GM21367 (cell line): ENCODE measurements around the gene LRRIQ1.

Source experiments
- ATAC-seq: cut with Tn5 transposase; IDR thresholded peaks from one replicate; pipeline ENCODE4 v1.9.1; 2021; ENCODE audit not compliant: unreplicated experiment

LRRIQ1 gene

GRCh38 chr12:85279449-85280164, 243.5 kb downstream of the LRRIQ1 start:
- ATAC-seq: no peak

DNA sequence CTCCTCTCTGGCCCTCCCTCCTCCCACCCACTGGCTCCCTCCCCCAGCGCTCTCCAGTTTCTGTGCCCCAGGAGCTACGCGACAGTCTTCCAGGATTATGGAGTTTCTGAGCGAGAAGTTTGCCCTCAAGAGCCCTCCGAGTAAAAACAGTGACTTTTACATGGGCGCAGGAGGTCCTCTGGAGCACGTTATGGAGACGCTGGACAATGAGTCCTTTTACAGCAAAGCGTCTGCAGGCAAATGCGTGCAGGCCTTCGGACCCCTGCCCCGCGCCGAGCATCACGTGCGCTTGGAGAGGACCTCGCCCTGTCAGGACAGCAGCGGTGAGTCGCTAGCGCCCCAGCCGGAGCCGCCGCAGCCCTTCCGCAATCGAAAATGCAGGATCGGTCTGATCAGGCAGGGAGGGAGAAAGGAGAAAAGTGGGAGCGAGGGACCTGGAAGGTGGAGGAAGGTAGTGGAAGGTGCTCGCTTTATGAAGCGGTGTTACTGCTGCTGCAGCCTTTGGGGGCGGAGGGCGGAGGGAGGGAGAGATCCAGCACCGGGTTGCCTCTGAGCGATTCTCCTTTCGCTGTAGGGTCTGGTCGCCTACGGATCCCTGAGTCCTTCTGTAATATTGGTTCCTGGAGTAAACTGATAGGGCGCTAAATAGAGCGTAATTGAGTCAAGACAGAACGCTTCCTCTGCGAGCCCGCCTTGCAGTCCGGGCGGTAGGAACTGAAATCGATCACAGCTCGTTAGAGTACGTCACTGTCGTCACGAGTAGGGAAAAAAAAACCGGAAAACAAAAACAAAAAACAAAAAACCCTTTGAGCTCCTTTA, 244.2 kb downstream of the LRRIQ1 start, which contains the start of gene ALX1:
TSS of gene ALX1 (plus strand) at position 56 of the 819 bp plus-strand sequence. CDS start at position 98, 42 bp downstream.
- peak; percentile 47 for ATAC-seq

DNA sequence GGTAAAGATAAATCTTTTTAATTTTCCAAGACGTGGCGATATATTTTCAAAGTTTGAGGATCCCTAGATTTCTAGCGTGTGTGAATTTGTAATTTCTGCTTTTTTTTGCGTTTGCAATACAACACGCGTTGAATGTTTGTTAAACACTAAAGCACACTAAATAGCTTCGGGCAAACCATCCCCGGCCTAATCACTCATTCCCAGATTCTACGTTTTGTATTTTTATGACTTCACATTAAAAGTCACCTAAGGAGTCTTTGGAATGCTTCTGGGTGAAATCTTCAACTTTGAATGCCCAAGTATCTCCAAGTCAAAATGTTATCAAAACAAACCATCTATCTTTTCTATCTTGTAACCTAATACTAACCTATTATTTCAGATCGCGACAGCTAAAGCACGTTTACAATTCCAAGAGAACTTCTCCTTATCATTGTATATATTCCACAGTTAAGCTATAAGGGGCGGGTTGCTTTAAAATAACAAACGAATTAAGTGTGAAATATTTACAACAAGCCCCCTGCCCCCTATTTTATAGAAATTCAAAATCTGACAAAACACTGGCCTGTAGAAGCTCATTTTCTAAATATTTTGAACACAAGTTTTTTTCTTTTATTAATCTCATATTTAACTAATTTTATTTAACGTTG, 245.0 kb downstream of the LRRIQ1 start:
- no peak for ATAC-seq

DNA sequence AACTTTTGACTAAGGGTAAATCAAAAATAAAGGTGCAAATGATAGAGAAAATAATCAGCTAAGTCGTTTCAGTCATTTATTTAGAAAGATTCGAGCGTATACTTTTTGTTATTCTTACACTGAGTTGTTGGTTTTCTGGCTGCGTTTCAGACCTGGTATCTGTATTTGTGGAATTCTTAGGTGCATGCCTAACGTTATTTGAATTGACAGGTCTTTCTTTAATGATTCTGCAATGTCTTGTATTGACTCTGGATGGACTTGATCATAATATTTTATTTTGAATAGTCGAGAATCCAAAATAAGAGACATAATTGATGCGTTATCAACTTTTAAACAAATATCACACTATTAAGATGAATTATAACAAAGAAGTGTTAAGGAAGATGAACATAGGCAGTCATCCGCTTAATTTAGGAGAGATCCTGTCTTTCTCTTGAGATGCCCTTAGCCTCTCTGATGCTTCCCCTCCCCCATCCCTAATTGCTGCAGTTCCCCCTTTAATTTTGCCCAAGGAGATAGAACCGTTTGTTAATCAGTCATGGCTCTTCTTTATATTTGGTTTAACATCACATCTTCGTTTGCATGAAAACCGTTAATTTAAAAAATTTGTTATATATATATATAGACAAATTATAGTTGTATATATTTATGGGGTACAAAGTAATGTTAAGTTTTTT, 245.6 kb downstream of the LRRIQ1 start:
- ATAC-seq: no peak

- no peak for ATAC-seq
Observed at GRCh38 chr12:85283560-85283959, 247.4 kb downstream of the LRRIQ1 start.
